Measurements from ENCODE around the gene GZF1.

DNA sequence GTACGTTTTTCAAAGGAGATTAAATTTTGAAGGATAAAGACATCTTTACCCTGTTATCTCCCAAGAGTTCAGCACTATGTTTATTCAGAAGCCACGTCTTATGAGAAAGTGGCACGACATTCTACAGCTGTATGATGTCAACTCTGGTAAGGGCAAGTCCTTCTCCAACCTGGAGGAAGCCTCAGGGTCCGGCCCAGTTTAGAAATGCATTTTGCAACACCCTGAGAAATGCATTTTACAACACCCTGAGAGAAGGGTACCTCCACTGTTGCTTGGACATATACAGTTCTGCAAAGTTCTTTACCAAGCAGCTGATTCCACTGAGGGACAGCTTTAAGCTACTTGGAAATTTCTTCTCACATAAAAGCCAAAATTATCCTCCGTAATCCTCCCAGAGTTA, 41.8 kb downstream of the GZF1 start:
- no peak for TF ChIP-seq POLR2A (IDR thresholded peaks at IDR 0.05; ENCODE audit: low read depth, low read length)
- TF ChIP-seq POLR2AphosphoS5 (IDR thresholded peaks at IDR 0.05; ENCODE audit: low read depth, low read length): no peak
- no peak for TF ChIP-seq TAF1 (IDR thresholded peaks at IDR 0.05; ENCODE audit: borderline replicate concordance, low read depth, low read length)
